Subcutaneous abdominal adipose tissue (tissue), 5 donors: ENCODE results near the gene HDAC7.
"Not testable (repeated sequence)": the region's sequence is repeated elsewhere in the genome, so short reads cannot be mapped to it uniquely, and the experiment has no call there.

ENCODE experiments used
- H3K27ac ChIP-seq: one replicate; pipeline ENCODE4 v1.7.0; 2013; ENCODE audit warnings: low read depth, mild to moderate bottlenecking, inconsistent platforms, low read length, moderate library complexity
- H3K27me3 ChIP-seq, 5 donors: one replicate each; pipeline ENCODE4 v1.7.0; 2013; ENCODE audit warnings: low read length in 5 of 5, inconsistent platforms in 1 of 5; ENCODE audit not compliant: control insufficient read depth in 5 of 5, insufficient read depth in 4 of 5
- H3K36me3 ChIP-seq, 5 donors: one replicate each; pipeline ENCODE4 v1.7.0; 2013; ENCODE audit warnings: low read length in 5 of 5; ENCODE audit not compliant: control insufficient read depth in 5 of 5, insufficient read depth in 5 of 5
- H3K4me1 ChIP-seq, 5 donors: one replicate each; pipeline ENCODE4 v1.7.0; 2013; ENCODE audit warnings: low read length in 5 of 5, mild to moderate bottlenecking in 3 of 5, moderate library complexity in 1 of 5; ENCODE audit not compliant: control insufficient read depth in 5 of 5, insufficient read depth in 5 of 5
- H3K4me3 ChIP-seq, 5 donors: one replicate each; pipeline ENCODE4 v1.7.0; 2013; ENCODE audit warnings: low read length in 5 of 5, low read depth in 1 of 5
- H3K9ac ChIP-seq, 5 donors: one replicate each; pipeline ENCODE4 v1.7.0; 2013; ENCODE audit warnings: low read length in 5 of 5, mild to moderate bottlenecking in 4 of 5, moderate library complexity in 3 of 5
- H3K9me3 ChIP-seq, 5 donors: one replicate each; pipeline ENCODE4 v1.7.0; 2013; ENCODE audit warnings: low read length in 5 of 5; ENCODE audit not compliant: control insufficient read depth in 5 of 5
- donor health status: healthy.
- donor health status: healthy.
- donor health status: healthy.
- donor health status: healthy.
- donor health status: healthy.

The HDAC7 gene

DNA sequence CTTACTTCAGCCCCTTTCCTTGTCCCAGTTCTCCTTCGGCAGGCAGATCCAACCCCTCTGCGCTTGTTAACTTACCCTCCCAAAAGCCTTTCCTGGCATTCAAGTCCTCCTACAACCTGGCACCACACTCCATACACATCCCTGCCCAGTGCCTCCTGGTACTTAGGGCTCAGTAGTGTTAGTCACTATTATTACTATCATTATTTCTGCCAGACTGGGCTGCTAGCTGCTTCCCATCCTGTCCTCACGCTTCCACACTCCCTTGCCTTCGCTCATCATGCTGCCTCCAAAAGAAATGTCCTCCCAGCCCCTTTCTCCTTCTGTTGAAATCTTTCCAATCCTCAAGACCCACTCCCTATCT, 1.6 kb upstream of the HDAC7 start:
- Histone ChIP-seq H3K36me3 (no peaks in the 10 kb centered on the region), H3K9ac (peak overlapping the region in 3 of 5 donors; percentile 66 to 73 (median 69)), H3K27ac (peak overlapping the region; percentile 93), H3K4me3 (peak overlapping the region in 4 of 5 donors; percentile 65 to 87 (median 82)), H3K4me1 (peaks cover 17 to 89% (median 83%) of the 10 kb centered on the region in 5 donors), H3K27me3 (no peaks in the 10 kb centered on the region), H3K9me3 (no peaks in the 10 kb centered on the region)

- Histone ChIP-seq H3K9ac (peak overlapping the region in 3 of 5 donors; percentile 82 to 97 (median 87)), H3K9me3 (no peaks in the 10 kb centered on the region), H3K4me3 (peak overlapping the region; percentile 65 to 91 (median 83)), H3K27ac (peak overlapping the region; percentile 93), H3K27me3 (no peaks in the 10 kb centered on the region), H3K36me3 (no peaks in the 10 kb centered on the region), H3K4me1 (peaks cover 17 to 91% (median 84%) of the 10 kb centered on the region in 5 donors)
These were observed 1.1 kb upstream of the HDAC7 start for GRCh38 chr12:47820631-47821345.

GRCh38 chr12:47819138-47819895, 386 bp downstream of the HDAC7 start:
- peak overlapping the region; percentile 44 to 91 (median 83) for H3K4me3 ChIP-seq
- H3K27me3 ChIP-seq = no peaks in the 10 kb centered on the region
- peak overlapping the region; percentile 77 to 89 (median 84) for H3K9ac ChIP-seq
- peaks cover 20 to 90% (median 84%) of the 10 kb centered on the region in 5 donors for H3K4me1 ChIP-seq
- no peaks in the 10 kb centered on the region for H3K9me3 ChIP-seq
- peak overlapping the region; percentile 93 for H3K27ac ChIP-seq
- peaks cover 0 to 7% (median 4%) of the 10 kb centered on the region in 5 donors for H3K36me3 ChIP-seq

DNA sequence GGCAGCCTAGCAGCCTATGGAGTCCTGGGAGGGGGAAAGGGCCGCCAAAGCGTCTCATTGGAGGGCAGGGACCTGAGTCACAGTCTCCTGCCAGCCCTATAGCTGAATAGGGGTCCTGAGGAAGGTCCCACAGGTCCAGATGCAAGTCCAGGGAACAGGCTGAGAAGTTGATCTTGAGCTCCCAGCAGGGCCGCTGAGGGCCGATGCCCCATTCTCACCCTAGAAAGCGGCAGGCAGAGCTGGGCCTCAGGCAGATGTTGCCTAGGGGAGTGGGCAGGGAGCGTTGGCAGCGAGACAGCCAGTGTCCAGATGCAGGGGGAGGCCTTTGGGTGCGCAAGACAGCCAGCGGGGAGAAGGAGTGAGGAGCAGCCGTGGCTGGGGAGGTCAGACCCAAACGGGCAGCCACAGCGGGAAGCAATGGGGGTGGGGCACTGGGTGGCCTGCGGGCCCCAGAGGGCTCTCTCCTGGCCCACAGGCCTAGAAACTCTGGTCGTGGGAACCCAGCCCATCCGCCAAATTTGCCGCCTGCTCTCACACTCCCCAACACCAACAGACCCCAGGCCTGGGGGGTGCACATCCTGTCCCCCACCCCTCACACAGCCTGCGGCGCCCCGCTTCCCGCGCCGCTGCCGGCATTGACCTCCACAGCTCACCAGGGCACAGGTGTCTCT, 1.1 kb downstream of the HDAC7 start:
- Histone ChIP-seq H3K9me3 (no peaks in the 10 kb centered on the region), H3K4me3 (peak overlapping the region; percentile 72 to 87 (median 80))

GRCh38 chr12:47818007-47818376, 1.7 kb downstream of the HDAC7 start:
- peaks cover 25 to 89% (median 84%) of the 10 kb centered on the region in 5 donors for H3K4me1 ChIP-seq
- H3K4me3 ChIP-seq = peak overlapping the region; percentile 72 to 87 (median 80)
- H3K36me3 ChIP-seq = peaks cover 0 to 8% (median 5%) of the 10 kb centered on the region in 5 donors

More for the DNA sequence above, 1.1 kb downstream of the HDAC7 start:
- H3K36me3 ChIP-seq = peaks cover 0 to 8% (median 5%) of the 10 kb centered on the region in 5 donors
- H3K27ac ChIP-seq = peak overlapping the region; percentile 93
- H3K27me3 ChIP-seq = no peaks in the 10 kb centered on the region
- H3K9ac ChIP-seq = peak overlapping the region; percentile 77 to 89 (median 84)
- peaks cover 22 to 90% (median 84%) of the 10 kb centered on the region in 5 donors for H3K4me1 ChIP-seq

GRCh38 chr12:47817272-47818006, 2.3 kb downstream of the HDAC7 start:
- Histone ChIP-seq H3K36me3 (peaks cover 0 to 8% (median 5%) of the 10 kb centered on the region in 5 donors), H3K4me1 (peaks cover 28 to 88% (median 82%) of the 10 kb centered on the region in 5 donors), H3K4me3 (peak overlapping the region; percentile 72 to 87 (median 80)), H3K27ac (peak overlapping the region; percentile 93), H3K9me3 (no peaks in the 10 kb centered on the region), H3K27me3 (no peaks in the 10 kb centered on the region), H3K9ac (peak overlapping the region; percentile 73 to 89 (median 84))

More at GRCh38 chr12:47818007-47818376, 1.7 kb downstream of the HDAC7 start:
- H3K9me3 ChIP-seq = no peaks in the 10 kb centered on the region
- H3K27me3 ChIP-seq = no peaks in the 10 kb centered on the region
- H3K9ac ChIP-seq = peak overlapping the region in 4 of 5 donors; percentile 73 to 89 (median 86)
- peak overlapping the region; percentile 93 for H3K27ac ChIP-seq

DNA sequence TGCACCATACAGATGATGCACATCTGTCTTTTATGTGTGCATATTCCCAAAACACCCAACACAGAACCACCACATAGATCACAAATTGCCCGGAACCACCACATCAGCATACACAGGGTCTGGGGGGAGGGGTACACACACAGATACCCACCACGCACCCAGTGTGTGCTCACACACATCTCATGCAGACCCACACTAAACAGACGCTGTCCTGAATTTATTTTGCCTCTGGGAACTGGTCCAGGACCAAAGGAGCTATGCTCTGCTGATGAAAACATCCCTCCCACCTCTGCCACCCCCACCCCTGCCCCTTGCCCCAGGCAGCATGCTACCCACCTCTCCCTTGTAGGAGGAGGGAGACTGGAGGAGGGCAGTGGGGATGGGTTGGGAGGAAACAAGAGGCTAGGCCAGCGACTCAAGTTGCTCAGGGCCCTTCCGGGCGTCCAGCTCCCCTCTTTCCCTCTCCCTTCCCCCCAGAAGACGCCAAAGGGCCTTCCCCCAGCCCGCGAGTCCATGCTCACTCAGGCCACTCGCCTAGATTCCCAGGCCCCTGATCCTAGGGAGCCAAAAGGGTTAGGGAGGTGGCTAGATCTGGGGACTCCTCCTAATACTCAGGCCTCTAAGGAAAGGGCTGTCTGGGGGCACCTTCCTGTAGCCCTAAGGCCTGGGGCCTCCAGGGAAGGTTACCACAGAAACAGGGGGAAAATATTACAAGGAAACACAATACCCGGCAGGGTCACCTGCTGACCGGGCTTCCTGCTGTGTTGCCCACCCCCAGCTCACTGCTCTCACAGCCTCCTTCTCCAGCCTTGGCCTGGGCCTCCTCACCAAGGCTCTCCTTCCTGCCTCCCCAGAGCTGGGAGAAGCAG, 3.1 kb downstream of the HDAC7 start:
- H3K9ac ChIP-seq = peak overlapping the region; percentile 16 to 89 (median 84)
- peak overlapping the region in 4 of 5 donors; percentile 72 to 87 (median 82) for H3K4me3 ChIP-seq
- H3K27me3 ChIP-seq = no peaks in the 10 kb centered on the region
- H3K27ac ChIP-seq = peak overlapping the region; percentile 93
- H3K4me1 ChIP-seq = peaks cover 29 to 88% (median 82%) of the 10 kb centered on the region in 5 donors
- no peaks in the 10 kb centered on the region for H3K9me3 ChIP-seq
- H3K36me3 ChIP-seq = peaks cover 0 to 8% (median 5%) of the 10 kb centered on the region in 5 donors

GRCh38 chr12:47815447-47815846, 4.3 kb downstream of the HDAC7 start:
- H3K9ac ChIP-seq = peak overlapping the region in 1 of 5 donors; percentile 50
- peak overlapping the region; percentile 95 for H3K27ac ChIP-seq
- H3K4me3 ChIP-seq, H3K9me3 ChIP-seq, H3K36me3 ChIP-seq, H3K27me3 ChIP-seq: not testable (repeated sequence)
- H3K4me1 ChIP-seq = peaks cover 29 to 88% (median 84%) of the 10 kb centered on the region in 5 donors
